ENCODE measurements around the gene CHCHD10.

CHCHD10 gene

GRCh38 chr22:23793326-23793725, 25.6 kb upstream of the CHCHD10 start:
- no peak overlapping the region for H3K4me3 ChIP-seq (ENCODE audit: low read depth, low read length)
- TF ChIP-seq CTCF (IDR thresholded peaks at IDR 0.05; ENCODE audit: insufficient read depth, low read depth, low read length, missing control alignments): no peak
- no peak for DNase-seq (ENCODE audit: low read depth)

- DNase-seq (ENCODE audit: low read depth): no peak
- H3K4me3 ChIP-seq (ENCODE audit: low read depth, low read length): no peak overlapping the region
- TF ChIP-seq CTCF (IDR thresholded peaks at IDR 0.05; ENCODE audit: insufficient read depth, low read depth, low read length, missing control alignments): no peak
Measured at GRCh38 chr22:23791738-23792645, 24.2 kb upstream of the CHCHD10 start.

- no peak for TF ChIP-seq CTCF (IDR thresholded peaks at IDR 0.05; ENCODE audit: insufficient read depth, low read depth, low read length, missing control alignments)
- DNase-seq (ENCODE audit: low read depth): no peak
- H3K4me3 ChIP-seq (ENCODE audit: low read depth, low read length): no peak overlapping the region
Measured at GRCh38 chr22:23790819-23791737, 23.3 kb upstream of the CHCHD10 start.

- TF ChIP-seq CTCF (IDR thresholded peaks at IDR 0.05; ENCODE audit: insufficient read depth, low read depth, low read length, missing control alignments): no peak
- DNase-seq (ENCODE audit: low read depth): no peak
Measured at GRCh38 chr22:23789638-23790037, 21.9 kb upstream of the CHCHD10 start.

GRCh38 chr22:23789121-23789520, 21.3 kb upstream of the CHCHD10 start:
- DNase-seq (ENCODE audit: low read depth): no peak
- no peak overlapping the region for H3K4me3 ChIP-seq (ENCODE audit: low read depth, low read length)

More at GRCh38 chr22:23789638-23790037, 21.9 kb upstream of the CHCHD10 start:
- no peak overlapping the region for H3K4me3 ChIP-seq (ENCODE audit: low read depth, low read length)

GRCh38 chr22:23787910-23788309, 20.1 kb upstream of the CHCHD10 start:
- H3K4me3 ChIP-seq (ENCODE audit: low read depth, low read length): peak overlapping the region; percentile 86
- no peak for TF ChIP-seq CTCF (IDR thresholded peaks at IDR 0.05; ENCODE audit: insufficient read depth, low read depth, low read length, missing control alignments)
- DNase-seq (ENCODE audit: low read depth): no peak

More at GRCh38 chr22:23789121-23789520, 21.3 kb upstream of the CHCHD10 start:
- TF ChIP-seq CTCF (IDR thresholded peaks at IDR 0.05; ENCODE audit: insufficient read depth, low read depth, low read length, missing control alignments): no peak
